Left kidney (tissue), 8 donors: ENCODE results near the gene PGA3. TPM values are rescaled to one million over a fixed set of nuclear protein-coding genes. Genes with fewer than 3 reads are reported as not detected.
A peak's percentile ranks its signal among the peaks of the same experiment; 100 is the strongest.
"Not testable (repeated sequence)": the region's sequence is repeated elsewhere in the genome, so short reads cannot be mapped to it uniquely, and the experiment has no call there.

Source experiments
- DNase-seq: peaks from one replicate; pipeline ENCODE4 v3.0.0-alpha.2; 2013
- long read RNA-seq, 8 donors: transcript quantifications; one replicate each; lab custom pipeline, GENCODE V29; 2026
- polyA plus RNA-seq: library from polyadenylated mRNA; unstranded; fragments of 120-200 nt; gene quantifications from one replicate; pipeline ENCODE4 v1.2.1, GENCODE V29; 2013; ENCODE audit not compliant: insufficient read length

Gene PGA3
- polyA plus RNA-seq, result 0.18 TPM
- long read RNA-seq, donor 1, result 0 reads
- long read RNA-seq, donor 2, result 0 reads
- long read RNA-seq, donor 3, result 0 reads
- long read RNA-seq, donor 4, result 0 reads
- long read RNA-seq, donor 5, result 0 reads
- long read RNA-seq, donor 6, result 0 reads
- long read RNA-seq, donor 7, result 0 reads
- long read RNA-seq, donor 8, result 0 reads

DNA sequence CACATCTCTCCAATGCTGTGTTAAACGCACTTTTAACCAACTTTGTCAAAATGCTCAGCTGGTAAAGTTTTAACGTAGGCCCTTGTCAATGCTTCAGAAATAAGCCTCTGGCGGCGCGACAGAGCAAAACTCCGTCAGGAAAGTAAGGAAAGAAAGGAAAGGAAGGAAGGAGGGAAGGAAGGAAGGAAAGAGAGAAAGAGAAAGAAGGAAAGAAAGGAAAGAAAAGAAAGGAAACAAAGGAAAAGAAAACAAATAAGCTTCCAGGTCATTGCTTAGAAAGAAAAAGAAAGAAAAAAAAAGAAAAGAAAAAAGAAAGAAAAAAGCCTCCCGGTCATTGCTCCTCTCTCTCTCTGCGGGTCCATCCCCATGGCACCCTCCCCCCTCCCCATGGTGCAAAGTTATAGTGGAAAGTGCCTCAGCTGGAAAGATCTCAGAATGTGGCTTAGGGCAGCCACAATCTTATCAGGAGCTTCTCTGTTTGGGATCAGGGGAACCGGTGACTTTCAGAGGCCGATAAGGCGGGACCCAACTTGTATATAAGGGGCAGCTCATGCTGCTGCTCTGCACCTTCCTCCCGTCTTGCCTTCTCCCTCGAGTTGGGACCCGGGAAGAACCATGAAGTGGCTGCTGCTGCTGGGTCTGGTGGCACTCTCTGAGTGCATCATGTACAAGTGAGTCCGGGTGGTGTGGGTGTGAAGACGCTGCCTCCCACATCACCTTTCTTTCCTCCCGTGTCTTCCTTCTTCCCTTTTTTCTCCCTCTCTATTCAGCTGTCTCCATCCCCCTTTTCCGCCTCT, at the start of gene PGA3:
PGA3 (plus strand) TSS at position 566 of the 797 bp plus-strand sequence; CDS start at position 616, 50 bp downstream.
- DNase-seq, result not testable (repeated sequence)

- DNase-seq, result no peak
These were observed 49.7 kb upstream of the PGA3 start for GRCh38 chr11:61153593-61154095.

- DNase-seq, result no peak
These were observed 48.8 kb upstream of the PGA3 start for GRCh38 chr11:61154528-61154927.

DNA sequence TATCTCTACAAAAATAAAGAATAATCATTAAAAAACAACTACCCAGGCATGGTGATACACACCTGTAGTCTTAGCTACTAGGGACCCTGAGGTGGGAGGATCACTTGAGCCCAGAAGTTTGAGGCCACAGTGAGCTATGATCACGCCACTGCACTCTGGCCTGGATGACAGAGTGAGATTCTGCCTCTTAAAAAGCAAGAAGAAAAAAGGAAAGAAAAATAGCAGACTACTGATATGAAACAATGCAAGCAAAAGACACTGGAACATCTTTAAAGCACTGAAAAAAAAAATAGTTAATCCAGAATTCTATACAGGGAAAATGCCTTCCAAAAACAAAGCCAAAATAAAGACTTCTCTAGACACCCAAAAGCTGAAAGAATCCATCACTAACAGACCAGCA, 48.0 kb upstream of the PGA3 start:
- DNase-seq, result no peak

DNA sequence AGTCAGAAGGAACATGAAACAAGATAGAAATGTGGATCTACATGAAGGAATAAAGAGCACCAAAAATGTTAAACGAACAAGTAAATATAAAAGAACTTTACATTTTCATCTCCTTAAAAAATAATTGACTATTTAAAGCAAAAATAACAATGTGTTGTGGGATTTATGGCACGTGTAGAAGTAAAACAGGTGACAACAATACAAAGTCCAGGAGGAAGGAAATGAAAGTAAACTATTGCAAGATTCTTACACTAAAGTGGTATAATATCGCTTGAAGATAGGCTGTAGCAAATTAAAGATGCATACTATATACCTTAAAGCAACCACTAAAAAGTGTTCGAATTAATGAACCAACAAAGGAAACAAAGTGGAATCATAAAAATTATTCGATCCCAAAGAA, 47.6 kb upstream of the PGA3 start:
- DNase-seq, result no peak

- DNase-seq, result no peak
These were observed 45.6 kb upstream of the PGA3 start for GRCh38 chr11:61157743-61158142.

GRCh38 chr11:61158691-61159381, 44.5 kb upstream of the PGA3 start:
- no peak for DNase-seq

DNA sequence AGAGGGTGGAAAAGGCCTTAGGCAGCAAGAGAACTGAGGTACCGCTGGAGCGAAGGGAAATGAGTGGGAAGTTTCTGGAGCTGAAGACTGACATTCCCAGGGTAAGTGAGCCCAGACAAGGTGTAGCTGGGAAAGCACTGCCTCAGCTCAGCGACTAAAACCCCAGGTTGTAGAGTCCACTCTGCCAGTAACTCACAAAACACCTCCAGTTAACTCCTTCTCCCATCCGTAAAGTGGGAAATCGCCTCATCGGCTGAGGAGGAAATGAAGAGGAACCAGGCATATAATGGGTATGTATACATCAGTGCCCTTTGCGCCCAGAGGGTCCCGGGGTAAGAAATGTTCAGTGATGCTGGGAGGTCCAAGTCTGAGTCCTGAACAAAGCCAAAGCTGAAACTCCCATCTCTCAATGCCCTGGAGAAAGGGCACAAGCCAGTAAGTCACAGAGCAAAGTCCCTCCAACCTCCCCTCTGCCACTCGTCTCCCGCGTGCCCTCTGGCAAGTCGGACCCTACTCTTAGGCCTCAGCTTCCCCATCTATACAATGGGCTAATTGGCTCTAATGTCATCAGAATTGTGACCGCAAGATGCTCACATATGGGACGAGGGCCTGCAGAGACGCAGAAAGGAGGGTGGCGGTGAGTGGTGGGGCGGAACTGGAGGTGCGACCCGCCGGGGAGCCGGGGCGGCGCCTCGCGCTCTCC, 42.7 kb upstream of the PGA3 start:
- peak; percentile 35 for DNase-seq

DNA sequence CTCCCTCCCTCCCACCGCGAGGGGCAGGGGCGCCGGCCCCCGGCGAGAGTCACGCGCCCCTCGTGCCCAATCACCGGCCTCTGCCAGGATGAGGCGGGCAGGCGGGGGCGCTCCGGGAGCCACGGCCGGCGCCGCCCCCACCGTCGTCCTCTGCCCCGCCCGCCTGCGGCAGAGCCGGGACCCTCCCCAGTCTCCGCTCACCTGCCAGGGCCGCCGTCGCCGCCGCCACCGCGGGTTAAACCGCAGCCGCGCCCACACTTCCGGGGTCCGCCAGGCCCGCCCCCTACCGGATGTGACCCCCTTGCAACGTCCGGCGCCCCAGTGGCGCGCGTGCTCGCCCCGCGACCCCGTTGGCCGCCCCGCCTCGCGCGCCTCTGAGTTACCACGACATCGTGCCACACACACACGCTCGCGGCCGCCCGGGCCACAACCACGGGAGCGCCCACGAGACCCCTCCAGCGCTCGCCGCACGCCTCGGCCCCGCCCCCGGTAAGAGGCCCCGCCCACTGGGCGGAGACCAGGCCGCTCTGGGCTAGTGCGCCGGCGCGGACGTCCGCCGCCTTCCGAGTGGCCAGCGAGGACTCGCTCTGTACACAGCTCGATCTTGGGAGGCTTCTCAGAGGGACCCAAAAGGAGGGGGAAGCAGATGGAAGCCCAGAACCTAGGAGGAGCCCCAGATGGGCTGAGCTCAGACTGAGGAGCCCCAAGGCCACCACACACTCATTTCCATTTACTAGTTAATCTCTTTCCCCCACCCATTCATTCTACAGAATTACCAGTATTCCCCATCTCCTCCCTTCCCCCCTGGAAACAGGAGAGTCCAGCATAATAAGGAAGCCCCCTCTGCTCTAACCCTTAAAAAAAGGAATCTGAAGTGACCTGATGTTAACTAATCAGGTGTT, 41.9 kb upstream of the PGA3 start, which contains the start of gene VPS37C:
VPS37C (minus strand) TSS at position 237 of the 902 bp plus-strand sequence. CDS start 22,597 bp downstream, outside the sequence.
- DNase-seq, result peak; percentile 85

GRCh38 chr11:61162092-61162941, 41.0 kb upstream of the PGA3 start:
- no peak for DNase-seq

DNA sequence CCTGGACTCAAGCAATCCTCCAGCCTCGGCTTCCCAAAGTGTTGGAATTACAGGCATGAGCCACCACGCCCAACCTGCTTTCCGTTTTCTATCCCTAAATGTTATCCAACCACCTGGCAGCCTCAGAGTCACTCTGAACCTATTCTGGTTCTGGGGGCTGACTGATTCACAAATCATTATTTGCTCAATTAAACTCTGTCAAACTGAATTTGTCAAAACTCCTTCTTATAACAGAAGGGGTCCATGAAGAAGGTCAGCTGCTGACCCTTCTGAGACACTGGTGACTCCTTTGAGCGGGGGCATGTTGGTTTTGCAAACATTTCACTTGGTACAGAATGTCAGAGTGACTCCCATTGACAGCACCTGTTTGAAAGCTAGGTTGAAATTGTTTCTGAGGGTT, 40.3 kb upstream of the PGA3 start:
- no peak for DNase-seq

GRCh38 chr11:61163714-61164605, 39.4 kb upstream of the PGA3 start:
- no peak for DNase-seq

- DNase-seq, result no peak
These were observed 38.5 kb upstream of the PGA3 start for GRCh38 chr11:61164606-61165424.

- DNase-seq, result not testable (repeated sequence)
These were observed 37.5 kb upstream of the PGA3 start for GRCh38 chr11:61165785-61166184.

GRCh38 chr11:61166331-61166730, 37.0 kb upstream of the PGA3 start:
- not testable (repeated sequence) for DNase-seq

- DNase-seq, result no peak
These were observed 35.1 kb upstream of the PGA3 start for GRCh38 chr11:61168042-61168688.

GRCh38 chr11:61168800-61169199, 34.5 kb upstream of the PGA3 start:
- no peak for DNase-seq

GRCh38 chr11:61170566-61170965, 32.7 kb upstream of the PGA3 start:
- no peak for DNase-seq
